ENCODE measurements around the gene RNF182.

The RNF182 gene

DNA sequence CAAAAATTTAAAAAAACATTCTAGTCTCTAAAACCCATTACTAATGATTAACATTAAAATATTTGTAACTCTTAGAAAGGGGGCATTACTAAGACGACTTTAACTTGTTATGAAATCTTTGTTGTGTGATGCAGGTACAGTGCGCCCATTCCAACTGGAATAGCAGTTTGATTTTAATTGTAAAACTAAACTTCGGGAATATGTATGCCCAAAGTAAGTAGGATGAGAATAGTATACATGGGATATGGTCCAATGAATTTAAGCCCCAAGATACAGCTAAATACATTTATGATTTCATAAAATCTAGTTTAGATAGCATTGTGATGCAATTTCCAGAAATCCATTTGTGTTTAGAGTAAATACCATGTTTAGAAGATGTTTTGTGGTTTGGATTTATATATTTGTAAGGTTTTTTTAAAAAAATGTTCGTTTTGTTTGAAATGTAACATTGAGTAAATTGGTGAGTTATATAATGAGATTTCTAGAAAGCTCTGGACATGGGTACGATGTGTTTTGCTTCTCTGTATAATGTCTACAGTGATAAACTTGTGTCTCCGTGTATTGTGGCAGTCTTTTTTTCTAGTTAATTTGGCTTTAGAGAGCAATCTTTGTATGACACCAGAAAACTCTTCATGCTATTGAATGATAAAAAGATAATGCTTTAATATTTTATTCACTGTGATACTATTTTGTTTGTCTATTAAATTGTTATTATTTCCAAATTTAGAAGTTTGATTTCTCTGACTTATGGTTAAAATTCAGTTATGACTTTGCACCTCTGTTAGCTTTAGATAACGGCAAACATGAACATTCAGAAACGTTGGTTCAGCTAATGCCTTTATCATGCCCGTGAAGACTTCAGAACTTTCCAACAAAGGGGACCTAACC lies 54.8 kb downstream of the RNF182 start:
- ATAC-seq, result no peak
- TF ChIP-seq ZNF70 (CRISPR knock-in tag; IDR thresholded peaks at IDR 0.05) (no peak), ESRRG (CRISPR knock-in tag; IDR thresholded peaks at IDR 0.05) (no peak), TCF4 (CRISPR knock-in tag; IDR thresholded peaks at IDR 0.05; ENCODE audit: borderline replicate concordance) (no peak), ZC3H10 (CRISPR knock-in tag; IDR thresholded peaks at IDR 0.05) (no peak), ZNF8 (CRISPR knock-in tag; IDR thresholded peaks at IDR 0.05) (no peak)
- TF ChIP-seq, protein P1, sequence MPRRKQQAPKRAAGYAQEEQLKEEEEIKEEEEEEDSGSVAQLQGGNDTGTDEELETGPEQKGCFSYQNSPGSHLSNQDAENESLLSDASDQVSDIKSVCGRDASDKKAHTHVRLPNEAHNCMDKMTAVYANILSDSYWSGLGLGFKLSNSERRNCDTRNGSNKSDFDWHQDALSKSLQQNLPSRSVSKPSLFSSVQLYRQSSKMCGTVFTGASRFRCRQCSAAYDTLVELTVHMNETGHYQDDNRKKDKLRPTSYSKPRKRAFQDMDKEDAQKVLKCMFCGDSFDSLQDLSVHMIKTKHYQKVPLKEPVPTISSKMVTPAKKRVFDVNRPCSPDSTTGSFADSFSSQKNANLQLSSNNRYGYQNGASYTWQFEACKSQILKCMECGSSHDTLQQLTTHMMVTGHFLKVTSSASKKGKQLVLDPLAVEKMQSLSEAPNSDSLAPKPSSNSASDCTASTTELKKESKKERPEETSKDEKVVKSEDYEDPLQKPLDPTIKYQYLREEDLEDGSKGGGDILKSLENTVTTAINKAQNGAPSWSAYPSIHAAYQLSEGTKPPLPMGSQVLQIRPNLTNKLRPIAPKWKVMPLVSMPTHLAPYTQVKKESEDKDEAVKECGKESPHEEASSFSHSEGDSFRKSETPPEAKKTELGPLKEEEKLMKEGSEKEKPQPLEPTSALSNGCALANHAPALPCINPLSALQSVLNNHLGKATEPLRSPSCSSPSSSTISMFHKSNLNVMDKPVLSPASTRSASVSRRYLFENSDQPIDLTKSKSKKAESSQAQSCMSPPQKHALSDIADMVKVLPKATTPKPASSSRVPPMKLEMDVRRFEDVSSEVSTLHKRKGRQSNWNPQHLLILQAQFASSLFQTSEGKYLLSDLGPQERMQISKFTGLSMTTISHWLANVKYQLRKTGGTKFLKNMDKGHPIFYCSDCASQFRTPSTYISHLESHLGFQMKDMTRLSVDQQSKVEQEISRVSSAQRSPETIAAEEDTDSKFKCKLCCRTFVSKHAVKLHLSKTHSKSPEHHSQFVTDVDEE (CRISPR knock-in tag; IDR thresholded peaks at IDR 0.05), result no peak

DNA sequence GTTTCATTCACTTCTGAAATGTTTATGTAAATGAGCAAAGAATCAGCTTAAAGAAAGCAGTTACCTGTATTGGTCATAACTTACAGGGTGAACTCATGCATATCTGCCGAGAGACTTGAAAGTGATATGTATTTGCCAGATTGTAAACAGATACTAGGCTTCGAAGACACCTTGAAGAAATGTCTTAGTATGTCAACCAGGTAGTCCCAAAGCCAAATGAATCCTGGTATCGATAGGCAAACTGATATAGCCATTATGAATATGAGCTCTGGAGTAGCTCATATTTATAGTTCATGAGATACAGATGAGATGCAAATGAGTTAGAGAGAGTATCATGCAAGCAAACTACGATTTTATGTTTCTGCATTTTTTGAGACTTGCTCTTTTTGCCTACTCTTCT lies 55.8 kb downstream of the RNF182 start:
- TF ChIP-seq CSDC2 (CRISPR knock-in tag; IDR thresholded peaks at IDR 0.05) (no peak), TOX (CRISPR knock-in tag; IDR thresholded peaks at IDR 0.05; ENCODE audit: borderline replicate concordance) (no peak), RARB (CRISPR knock-in tag; IDR thresholded peaks at IDR 0.05) (no peak)
- TF ChIP-seq, protein P2, sequence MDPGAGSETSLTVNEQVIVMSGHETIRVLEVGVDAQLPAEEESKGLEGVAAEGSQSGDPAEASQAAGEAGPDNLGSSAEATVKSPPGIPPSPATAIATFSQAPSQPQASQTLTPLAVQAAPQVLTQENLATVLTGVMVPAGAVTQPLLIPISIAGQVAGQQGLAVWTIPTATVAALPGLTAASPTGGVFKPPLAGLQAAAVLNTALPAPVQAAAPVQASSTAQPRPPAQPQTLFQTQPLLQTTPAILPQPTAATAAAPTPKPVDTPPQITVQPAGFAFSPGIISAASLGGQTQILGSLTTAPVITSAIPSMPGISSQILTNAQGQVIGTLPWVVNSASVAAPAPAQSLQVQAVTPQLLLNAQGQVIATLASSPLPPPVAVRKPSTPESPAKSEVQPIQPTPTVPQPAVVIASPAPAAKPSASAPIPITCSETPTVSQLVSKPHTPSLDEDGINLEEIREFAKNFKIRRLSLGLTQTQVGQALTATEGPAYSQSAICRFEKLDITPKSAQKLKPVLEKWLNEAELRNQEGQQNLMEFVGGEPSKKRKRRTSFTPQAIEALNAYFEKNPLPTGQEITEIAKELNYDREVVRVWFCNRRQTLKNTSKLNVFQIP (CRISPR knock-in tag; IDR thresholded peaks at IDR 0.05; ENCODE audit: borderline replicate concordance, low read depth), result no peak
- ATAC-seq, result no peak

DNA sequence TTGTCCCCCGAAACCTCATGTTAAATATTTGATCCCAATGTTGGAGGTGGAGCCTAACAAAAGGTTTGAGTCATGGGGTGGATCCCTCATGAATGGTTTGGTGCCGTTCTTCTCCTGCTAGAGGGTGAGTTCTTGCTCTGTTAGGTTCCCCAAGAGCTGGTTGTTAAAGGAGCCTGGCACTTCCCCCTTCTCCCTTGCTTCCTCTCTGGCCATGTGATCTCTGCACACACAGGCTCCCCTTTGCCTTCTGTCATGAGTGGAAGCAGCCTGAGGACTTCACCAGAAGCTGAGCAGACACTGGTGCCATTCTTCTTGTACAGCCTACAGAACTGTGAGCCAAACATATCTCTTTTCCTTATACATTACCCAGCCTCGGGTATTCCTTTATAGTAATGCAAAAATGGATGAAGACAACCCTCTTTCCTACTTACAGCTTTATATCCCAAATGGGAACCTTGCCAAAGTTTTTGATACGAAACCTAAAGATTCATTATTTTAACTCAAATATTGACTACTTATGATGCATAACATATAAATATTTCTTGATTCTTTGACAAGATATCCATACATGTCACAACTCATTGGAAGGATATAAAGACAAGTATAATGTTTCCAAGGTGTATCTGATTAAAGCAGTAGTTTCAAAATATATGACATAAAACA lies 61.0 kb downstream of the RNF182 start:
- no peak for ATAC-seq
- no peak for TF ChIP-seq GLIS3 (CRISPR knock-in tag; IDR thresholded peaks at IDR 0.05)
- no peak for TF ChIP-seq ESRRG (CRISPR knock-in tag; IDR thresholded peaks at IDR 0.05)
- TF ChIP-seq, protein P2 (CRISPR knock-in tag; IDR thresholded peaks at IDR 0.05; ENCODE audit: borderline replicate concordance, low read depth), result no peak
- TF ChIP-seq SNAI2 (CRISPR knock-in tag; IDR thresholded peaks at IDR 0.05), result no peak
- TF ChIP-seq TOX (CRISPR knock-in tag; IDR thresholded peaks at IDR 0.05; ENCODE audit: borderline replicate concordance), result no peak
- TF ChIP-seq, protein P3, sequence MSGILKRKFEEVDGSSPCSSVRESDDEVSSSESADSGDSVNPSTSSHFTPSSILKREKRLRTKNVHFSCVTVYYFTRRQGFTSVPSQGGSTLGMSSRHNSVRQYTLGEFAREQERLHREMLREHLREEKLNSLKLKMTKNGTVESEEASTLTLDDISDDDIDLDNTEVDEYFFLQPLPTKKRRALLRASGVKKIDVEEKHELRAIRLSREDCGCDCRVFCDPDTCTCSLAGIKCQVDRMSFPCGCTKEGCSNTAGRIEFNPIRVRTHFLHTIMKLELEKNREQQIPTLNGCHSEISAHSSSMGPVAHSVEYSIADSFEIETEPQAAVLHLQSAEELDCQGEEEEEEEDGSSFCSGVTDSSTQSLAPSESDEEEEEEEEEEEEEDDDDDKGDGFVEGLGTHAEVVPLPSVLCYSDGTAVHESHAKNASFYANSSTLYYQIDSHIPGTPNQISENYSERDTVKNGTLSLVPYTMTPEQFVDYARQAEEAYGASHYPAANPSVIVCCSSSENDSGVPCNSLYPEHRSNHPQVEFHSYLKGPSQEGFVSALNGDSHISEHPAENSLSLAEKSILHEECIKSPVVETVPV (CRISPR knock-in tag; IDR thresholded peaks at IDR 0.05), result no peak
- TF ChIP-seq ARNTL (CRISPR knock-in tag; IDR thresholded peaks at IDR 0.05; ENCODE audit: borderline replicate concordance, low read depth), result no peak
- TF ChIP-seq OSR1 (CRISPR knock-in tag; IDR thresholded peaks at IDR 0.05), result no peak
- no peak for TF ChIP-seq RARB (CRISPR knock-in tag; IDR thresholded peaks at IDR 0.05)
- TF ChIP-seq, protein P1 (CRISPR knock-in tag; IDR thresholded peaks at IDR 0.05), result no peak
- TF ChIP-seq ZFP30 (CRISPR knock-in tag; IDR thresholded peaks at IDR 0.05), result no peak
- no peak for TF ChIP-seq CSDC2 (CRISPR knock-in tag; IDR thresholded peaks at IDR 0.05)
- TF ChIP-seq TCF4 (CRISPR knock-in tag; IDR thresholded peaks at IDR 0.05; ENCODE audit: borderline replicate concordance), result no peak
- no peak for TF ChIP-seq BACH2 (CRISPR knock-in tag; IDR thresholded peaks at IDR 0.05; ENCODE audit: borderline replicate concordance)
- no peak for TF ChIP-seq ZC3H10 (CRISPR knock-in tag; IDR thresholded peaks at IDR 0.05)
- TF ChIP-seq ISL1 (CRISPR knock-in tag; IDR thresholded peaks at IDR 0.05), result no peak
- TF ChIP-seq PPARA (CRISPR knock-in tag; IDR thresholded peaks at IDR 0.05; ENCODE audit: borderline replicate concordance), result no peak

Data from SK-N-SH treated with all-trans-retinoic acid at 6 μM for 48 hours (cell line).